Amniotic epithelial cell (primary cell): ENCODE data around the gene ISYNA1.

Experiments
- DNase-seq: peaks from one replicate; pipeline ENCODE4 v3.0.0-alpha.2; 2010; ENCODE audit warnings: low read depth

ISYNA1 gene

DNA sequence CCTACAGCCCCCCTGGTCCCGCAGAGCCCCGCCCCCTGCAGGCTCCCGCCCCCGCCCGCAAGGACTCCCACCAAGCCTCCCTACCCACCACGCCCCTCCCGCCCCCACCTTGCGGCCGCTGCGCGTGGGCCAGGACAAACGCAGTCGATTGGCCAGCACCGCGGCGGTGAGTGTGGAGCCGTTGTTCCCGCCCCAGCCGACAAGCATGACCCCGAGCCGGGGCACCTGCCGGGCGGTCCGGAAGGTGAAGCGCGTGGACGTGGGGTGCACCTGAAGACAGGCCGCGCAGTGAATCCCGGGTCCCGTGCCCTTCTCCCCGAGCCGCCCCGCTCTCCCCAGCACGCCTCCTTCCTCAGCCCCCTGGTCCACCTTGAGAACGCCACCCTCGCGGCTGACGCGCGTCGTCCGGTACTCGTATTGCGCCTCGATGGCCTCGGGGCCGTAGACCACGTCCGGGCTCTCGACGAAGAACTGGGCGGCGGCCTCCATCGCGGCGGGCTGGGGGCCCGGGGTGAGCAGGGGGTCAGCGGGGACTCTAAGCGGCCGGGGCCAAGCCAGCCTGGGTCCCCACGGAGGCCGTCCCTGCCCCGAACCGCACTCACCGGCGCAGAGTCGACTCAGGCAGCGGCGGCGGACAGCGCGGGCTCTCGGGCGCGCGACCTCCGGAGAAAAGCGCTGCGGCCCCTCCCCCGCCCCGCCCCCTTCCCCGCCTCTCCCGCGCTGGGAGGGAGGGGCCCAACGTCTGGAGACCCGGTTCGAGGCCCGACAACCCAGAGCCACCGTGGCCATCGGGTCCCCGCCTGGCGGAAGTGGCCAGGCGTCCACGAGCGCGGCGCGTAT, at the start of gene ISYNA1:
ISYNA1 (minus strand) TSS at position 643 of the 840 bp plus-strand sequence; CDS start at position 489, 154 bp downstream.
- peak; percentile 57 for DNase-seq

DNA sequence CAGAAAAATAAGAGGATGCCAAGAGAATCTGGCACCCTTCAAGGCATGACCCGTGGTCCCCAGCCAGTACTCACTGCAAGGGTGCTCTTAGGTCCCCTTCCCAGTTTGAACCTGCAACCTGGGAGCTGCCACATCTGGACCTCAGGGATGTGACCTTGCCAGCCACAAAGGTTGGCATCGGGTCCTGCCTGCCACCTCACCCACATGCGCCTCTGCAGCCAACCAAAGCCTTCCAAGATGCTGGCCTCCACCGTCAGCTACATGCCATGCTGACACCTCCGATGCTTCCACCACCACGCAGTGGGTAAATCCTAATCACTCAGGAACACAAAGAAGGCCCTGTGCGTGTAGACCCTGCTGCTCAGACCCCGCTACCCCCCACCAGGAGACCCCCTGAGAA, 48.8 kb upstream of the ISYNA1 start:
- DNase-seq: no peak

DNA sequence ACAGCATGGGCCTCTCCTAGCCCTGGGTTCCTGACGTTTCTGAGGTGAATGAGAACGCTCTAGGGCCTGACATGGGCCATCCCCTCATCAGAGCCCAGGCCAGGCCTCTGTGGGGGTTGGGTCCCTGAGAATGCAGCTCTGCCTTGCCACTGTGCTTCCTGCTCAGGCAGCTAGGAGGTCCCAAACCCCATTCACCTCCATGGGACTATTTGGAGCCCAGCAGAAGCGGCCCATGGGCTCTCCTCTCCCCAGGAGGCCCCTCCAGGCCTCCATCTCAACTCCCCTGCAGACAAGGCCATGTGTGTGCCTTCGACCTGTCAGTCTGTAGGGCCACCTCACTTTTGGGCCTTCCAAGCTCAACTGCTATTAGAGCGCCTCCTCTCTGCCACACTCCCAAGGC, 47.1 kb upstream of the ISYNA1 start:
- DNase-seq: no peak

DNA sequence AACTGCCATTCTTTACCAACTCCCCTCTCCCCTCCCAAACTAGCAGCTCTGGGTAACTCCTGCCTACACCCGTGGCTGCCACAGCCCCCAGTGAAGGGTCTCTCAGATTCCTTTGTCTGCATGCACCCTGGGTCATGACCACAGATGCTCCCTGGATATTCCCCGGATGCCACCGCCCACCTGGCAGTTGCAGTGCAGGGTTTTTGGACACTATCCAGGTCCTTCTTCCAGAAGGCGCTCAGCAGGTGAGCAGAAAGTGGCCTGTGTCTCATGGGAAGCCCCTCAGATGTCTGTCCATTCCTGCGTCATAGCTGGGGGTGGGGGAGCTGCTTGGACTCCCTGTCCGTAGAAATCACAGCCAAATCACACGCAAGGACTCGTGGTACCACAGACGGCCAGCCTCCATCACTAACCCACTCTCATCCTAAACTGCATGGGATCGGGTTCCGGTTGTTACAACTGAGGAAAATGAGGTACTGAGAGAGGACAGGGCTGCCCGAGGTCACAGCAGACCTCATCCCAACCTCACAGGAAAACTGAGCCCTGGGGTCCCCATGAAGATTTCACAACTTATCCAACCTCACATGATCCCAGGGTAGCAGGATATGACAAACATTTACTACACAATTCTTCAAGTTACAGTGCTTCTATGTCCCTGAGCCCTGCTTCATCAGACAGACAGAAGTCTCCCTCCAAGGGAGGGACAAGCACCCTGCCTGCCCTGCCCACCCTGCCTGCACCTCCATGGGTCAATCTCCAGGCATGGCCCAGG, 45.4 kb upstream of the ISYNA1 start:
- no peak for DNase-seq

DNA sequence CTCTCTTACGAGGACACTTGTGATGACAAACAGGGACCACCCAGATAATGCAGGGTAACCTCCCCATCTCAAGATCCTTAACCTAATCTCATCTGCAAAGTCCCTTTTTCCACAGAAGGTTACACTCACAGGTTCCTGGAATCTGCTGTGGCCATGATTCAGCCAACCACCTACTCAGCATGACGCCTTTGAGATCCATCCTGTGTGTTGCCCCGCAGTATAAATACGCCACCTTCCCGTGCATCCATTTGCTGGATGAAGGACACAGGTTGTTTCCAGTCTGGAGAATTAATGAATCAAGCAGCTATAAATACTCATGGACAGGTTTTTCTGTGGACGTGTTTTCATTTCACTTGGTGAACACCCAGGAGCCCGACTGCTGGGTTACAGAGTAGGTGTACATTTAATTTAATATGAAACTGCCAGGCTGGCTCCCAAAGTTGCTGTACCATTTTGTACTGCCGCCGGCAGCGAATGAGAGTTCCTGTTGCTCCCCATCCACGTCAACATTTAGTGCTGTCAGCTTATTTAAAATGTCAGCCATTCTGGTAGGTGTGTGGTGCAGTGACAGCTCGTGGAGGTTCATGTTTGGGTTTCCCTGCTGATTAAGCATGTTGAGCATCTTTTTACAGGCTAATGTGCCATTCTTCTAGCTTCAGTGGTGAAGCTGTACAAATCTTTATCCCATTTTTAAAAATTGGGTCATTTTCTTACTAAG, 43.7 kb upstream of the ISYNA1 start:
- DNase-seq: no peak

DNA sequence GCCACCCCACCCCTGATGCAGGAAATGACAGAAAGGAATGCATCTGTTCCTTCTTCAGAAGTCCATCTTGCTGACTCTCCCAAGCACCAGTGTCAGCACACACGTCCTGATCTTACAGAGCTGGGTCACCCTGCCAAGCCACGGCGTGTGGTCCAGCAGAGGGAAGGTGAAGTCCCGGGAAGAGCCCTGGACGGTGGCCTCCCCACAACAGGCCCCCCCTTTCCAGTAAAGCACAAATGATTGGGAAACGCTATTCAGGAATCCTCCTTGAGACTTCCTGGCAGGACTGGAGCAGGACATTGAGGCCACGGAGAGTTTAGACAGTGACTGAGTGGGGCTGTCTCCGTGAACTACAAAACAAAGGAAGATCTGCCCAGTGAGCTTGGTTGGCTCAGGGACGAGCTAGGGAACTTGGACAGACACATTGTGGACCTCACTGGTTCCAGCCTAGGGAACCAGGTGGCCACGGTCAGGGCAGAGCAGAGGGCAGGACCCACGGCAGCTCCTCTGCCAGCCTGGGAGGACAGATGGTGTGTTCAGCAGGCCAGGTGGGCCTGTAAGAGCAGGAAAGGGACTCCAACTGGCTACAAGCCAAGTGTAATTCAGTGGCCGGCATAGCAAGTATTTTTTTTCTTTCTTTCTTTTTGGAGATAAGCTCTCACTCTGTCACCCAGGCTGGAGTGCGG, 42.2 kb upstream of the ISYNA1 start:
- DNase-seq: peak; percentile 76

DNA sequence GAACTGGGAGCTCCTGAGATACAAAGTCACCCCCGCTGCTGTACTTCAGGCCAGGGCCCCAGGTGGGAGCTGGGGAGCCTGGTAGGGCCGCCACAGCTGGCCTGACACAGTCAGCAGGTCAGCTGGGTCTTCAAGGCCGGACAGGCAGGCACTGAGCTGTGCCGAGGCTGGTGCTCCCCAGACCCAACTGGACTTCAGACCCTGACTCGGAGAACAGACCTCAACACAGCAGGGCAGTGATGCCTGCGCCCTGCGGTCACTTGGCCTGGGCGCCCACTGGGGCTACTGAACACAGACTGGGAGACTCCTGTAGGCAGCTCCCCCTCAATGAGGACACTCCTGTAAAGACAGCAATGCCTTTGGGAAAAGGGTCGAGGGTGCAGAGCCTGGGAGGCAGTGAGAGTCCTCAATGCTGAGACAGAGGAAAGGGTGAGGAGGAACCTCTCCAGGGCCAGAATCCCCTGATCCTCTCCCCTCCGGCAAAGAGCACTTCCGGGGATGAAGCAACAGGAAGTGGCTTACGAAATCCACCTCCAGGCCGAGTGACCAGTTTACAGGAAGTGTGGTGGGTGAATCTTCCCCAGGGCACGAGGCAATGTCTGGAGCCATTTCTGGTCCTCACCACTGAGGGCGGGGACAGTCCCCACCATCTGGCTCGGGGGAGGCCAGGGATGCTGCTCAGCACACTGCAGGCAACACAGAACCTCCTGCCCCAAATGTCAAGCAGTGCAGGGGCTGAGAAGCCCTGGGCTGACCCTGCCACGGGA, 40.8 kb upstream of the ISYNA1 start:
- peak; percentile 91 for DNase-seq

DNA sequence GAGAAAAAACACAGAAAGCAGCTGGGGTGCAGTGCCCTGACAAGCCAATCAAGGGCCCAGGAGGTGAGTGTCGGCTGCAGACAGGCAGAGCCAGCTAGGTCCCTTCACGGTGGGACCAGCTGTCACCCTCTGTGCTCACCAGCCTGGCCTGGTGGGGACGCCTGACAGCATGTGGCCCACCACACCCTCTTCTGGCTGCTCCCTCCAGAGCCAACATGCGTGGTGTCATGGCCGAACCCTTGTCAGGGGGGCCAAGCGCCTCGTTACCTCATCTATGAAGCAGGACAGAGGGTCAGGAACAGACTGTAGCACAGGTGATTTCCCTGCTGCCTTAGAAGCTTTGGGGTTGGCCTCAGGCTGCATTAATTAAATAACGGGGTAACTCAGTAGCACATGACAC, 40.0 kb upstream of the ISYNA1 start:
- no peak for DNase-seq

DNA sequence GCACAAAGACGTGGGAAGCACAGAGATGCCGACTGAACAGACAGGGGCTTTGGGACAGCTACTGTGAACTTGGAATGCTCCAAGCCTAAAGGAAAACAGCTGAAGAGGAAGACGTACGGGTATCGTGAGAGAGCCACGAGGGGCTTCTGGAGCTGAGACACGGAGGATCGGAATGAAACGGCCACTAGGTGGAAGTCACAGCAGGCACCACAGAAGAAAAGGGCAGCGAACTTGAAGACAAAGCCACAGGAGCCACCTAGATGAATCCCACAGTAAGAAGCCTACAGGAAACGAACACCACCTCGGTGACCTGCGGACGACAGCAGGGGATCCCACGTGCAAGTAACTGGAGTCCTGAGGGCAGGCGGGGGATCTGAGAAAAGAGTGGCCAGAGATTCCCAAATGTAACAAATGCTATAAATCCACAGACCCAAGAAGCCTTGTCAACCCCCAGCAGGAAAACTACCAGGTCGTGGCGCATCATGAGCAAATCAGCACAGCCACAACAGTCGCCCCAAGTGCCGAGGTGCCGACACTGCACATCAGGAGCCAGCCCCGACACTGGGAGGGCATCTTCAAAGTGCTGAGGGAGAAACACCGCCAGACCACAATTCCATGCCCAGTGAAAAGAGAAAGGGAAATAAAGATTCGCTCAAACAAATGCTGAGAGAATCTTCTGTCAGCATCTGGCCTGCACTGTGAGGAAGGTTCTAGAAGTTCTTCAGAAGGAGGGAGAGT, 39.3 kb upstream of the ISYNA1 start:
- DNase-seq: no peak

DNA sequence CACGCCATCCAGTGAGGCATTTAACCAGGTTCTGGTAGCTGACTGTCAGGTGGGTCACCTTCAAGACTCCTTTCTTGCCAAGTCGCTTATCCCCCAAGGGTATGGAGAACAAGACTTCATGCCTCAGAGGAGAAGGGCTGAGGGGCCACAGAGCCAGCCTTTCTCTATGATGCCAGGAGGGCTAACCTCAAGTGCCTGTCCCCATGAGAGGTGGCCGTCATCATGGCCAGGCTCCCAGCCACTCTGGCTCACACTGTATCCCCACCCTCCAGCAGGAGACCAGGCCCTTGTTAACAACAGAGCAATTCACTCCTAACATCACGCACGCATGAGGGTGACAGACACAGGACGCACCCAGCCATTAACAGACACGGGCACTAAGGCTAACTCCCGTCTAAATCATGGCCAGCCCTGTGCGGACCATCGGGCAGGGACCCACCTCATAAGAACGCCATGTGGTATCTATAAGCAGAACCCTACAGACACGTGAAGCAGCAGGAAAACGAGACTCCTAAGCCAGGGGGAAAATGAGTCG, 38.6 kb upstream of the ISYNA1 start:
- no peak for DNase-seq

DNA sequence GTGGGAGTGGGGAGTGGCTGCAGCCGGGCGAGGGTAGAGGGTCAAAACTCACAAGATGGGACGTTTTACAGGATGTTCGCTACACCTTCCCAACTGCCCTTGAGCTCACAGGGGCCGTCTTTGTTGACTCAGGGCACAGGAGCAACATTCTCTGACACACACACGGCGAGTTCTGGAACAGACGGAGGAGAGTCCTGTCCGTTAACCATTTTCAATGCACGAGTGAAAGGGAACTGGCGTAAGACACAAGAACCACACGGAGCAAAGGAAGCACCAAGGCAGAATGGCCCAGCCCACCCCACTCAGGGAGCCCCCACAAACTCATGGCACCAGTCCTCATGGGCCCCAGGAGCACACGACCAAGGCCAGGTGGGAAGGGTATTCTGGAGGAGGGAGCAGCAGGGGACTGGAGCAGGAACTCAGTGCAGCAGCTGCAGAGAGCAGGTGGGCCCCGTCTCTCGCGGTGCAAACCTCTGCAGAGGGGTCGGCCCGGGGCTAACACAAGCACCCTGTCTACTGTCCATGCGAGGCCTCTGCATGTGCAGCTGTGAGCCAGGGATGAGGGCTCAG, 37.9 kb upstream of the ISYNA1 start:
- DNase-seq: no peak

DNA sequence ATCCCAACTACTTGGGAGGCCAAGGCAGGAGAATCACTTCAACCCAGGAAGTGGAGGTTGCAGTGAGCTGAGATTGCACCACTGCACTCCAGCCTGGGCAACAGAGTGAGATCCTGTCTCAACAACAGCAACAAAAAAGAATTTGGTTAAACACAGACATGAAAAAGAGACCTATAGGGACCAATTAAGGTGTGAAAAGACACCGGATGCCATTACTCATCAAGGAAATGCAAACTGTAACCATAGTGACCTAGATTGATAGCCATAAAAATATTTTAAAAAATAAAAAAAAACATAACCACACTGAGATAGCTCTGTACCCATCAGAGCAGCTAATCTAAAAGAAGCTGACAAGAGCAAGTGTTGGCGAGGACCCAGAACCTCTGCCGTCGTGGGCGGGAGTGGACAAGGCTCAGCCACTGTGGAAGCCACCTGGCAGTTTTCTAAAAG, 37.1 kb upstream of the ISYNA1 start:
- DNase-seq: no peak

DNA sequence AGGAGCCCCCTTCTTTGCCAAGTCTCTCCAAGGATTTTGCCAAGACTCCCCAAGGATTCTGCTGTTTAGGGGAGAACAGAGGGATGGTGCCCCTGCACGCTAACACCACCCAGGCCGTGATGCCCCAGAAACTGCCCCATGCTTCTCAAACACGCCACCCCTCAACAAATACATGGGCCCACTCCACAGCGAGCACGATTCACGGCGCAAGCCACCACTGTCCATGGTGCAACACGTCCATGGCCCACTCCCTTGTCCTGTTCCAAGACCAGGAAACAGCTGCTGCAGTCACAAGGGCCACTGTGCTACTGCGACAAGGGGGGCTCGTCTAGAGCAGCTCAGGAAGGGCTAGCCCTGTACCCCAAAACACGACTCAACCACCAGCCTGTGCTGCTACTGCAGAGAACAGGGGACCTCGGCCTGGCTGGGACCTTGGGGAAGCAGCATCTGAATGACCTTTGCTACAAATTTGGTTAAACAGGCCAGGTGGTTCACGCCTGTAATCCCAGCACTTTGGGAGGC, 36.5 kb upstream of the ISYNA1 start:
- no peak for DNase-seq

DNA sequence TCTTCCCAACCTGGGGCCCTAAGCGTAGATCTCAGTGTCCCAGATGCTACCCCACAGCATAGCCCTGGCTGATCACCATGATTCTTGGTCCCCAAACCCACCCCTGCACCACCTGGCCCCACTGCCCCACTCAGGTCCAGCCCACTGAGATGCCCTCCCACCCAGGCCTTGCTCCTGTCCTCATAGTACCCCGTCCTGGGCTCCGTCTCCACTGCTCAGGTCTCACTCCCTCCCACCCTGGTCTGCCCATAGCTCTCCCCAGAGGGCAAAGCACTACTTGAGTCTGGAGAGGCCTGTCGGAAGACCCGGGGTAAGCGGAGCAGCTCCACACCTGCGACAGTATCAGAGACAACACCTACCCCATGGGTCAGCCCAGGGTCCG, 35.8 kb upstream of the ISYNA1 start:
- no peak for DNase-seq

DNA sequence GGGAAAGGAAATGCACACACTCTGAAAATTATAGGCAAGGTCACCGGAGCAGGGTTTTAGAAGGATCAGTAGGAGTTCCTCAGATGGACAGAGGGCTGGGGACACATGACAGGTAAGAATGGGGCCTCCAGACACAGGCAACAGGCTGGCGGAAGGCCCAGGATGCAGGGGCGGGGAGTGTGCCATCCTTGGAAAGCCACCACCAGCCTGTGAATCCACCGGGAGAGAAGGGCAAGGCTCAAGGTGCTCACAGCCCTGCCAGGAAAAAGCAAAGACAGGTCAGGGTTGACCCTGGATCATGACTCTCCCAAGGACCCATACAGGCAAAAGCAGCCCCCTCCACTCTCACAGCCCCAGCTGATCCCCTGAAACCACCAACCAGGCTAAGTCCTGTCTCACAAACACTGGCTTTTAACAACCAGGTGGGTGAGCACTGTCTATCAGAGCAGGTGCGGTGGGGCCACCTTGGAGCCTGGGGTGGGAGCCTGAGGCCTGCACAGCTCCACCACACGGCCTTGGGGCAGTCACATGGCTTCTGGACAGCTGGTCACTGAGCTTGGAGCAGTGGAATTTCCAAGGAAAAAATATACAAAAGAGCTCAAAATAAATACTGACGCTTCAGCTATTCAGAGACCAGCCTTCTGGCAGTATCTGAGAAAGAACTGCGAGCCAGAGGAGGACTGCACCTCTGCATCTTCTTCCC, 35.2 kb upstream of the ISYNA1 start:
- no peak for DNase-seq

DNA sequence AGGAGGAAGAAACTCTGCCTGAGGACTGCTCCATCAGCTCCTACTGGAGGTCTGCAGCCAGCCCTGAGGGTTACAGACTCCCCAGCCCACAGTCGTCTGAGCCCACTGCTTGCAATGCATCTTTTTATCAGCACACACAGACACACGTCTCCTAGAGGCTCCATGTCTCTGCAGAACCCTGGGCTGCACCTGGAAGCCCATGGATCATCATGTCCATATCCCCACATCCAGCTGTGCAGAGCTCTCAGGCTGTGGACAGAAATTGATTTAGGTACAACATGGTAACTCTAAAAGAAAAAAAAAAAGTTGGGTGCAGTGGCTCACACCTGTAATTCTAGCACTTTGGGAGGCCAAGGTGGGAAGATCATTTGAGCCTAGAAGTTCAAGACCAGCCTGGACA, 32.9 kb upstream of the ISYNA1 start:
- DNase-seq: no peak

DNA sequence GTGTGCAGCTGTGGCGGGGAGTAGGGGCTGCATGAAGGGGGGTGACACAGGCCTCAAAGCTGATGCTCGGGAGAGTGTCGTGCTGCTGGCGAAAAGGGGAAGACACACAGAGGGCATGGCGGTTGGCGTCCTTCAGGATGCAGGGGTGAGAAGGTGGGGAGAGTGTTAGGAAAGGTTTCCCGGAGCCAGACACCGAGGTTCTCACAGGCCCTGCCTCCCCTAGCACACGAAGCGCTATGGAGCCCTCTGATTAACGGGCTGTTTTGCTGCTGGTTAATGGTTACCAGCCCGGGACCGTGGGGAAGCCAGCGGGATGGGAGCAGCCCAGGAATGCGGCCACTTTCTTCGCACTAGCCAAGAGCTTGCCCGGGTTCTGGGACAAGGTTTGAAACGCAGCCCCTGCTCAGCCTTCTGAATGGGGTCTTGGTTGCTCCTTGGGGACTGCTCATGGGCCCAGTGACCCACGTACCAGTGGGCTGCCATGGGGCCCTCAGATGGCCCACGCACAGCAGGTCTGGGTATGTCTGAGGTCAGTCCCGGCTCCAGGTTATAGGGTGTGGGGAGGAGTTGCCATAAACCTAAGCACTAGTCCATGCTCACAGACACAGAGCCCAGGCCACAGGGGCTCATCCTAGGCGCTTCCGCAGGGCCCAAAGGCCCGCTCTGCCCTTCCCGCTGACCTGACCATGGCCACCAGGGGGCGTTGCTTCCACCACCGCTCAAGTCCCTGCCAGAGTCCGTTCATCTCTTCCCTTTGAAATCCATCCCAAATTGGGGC, 31.3 kb upstream of the ISYNA1 start:
- peak; percentile 52 for DNase-seq

DNA sequence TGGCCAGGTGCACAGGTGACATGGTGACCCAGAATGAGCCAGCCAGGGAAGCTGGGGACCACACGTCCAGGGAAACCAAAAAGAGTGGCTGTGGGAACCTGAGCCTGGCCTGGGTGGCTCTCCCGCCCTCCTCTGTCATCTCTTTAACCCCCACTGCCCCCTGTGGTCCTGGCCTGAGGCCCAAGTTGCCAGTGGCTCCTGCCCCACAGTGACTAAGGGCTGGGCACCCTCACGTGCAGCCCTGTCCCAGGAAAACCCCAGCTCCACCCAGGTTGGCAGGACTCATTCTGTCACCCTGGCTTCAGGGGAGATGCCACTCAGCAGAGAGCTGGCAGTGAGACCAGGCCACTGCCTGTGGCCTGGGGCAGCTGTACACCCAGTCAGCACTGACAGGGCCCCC, 30.6 kb upstream of the ISYNA1 start:
- DNase-seq: no peak
